Neural crest cell (in vitro differentiated cells): ENCODE measurements around the gene IL17RA. TPM values are rescaled to one million over a fixed set of nuclear protein-coding genes. Genes with fewer than 3 reads are reported as not detected.
A peak's percentile ranks its signal among the peaks of the same experiment; 100 is the strongest.

Source experiments
- DNase-seq: peaks from one replicate; pipeline ENCODE4 v3.0.0; 2021; ENCODE audit warnings: low read depth, mixed read lengths, low spot score
- H3K27ac Mint-ChIP-seq: one replicate; pipeline ENCODE4 v1.8.0; 2021; ENCODE audit warnings: mild to moderate bottlenecking, mixed read lengths; ENCODE audit not compliant: unreplicated experiment
- H3K27me3 Mint-ChIP-seq: 2 replicates; pipeline ENCODE4 v1.8.0; 2021; ENCODE audit warnings: low read depth, mild to moderate bottlenecking, mixed read lengths
- H3K36me3 Mint-ChIP-seq: 2 replicates; pipeline ENCODE4 v1.8.0; 2021; ENCODE audit warnings: low read depth, mild to moderate bottlenecking, mixed read lengths
- H3K4me1 Mint-ChIP-seq: 2 replicates; pipeline ENCODE4 v1.8.0; 2021; ENCODE audit warnings: mixed read lengths
- H3K4me3 Mint-ChIP-seq: one replicate; pipeline ENCODE4 v1.8.0; 2021; ENCODE audit warnings: mild to moderate bottlenecking, mixed read lengths
- H3K9me3 Mint-ChIP-seq: 2 replicates; pipeline ENCODE4 v1.8.0; 2021; ENCODE audit warnings: mixed read lengths
- CTCF ChIP-seq: fragments of 200-600 bp; sonication (generic); conservative IDR thresholded peaks from 2 replicates; pipeline ENCODE4 v1.5.0; 2021; ENCODE audit warnings: antibody characterized with exemption, mild to moderate bottlenecking
- total RNA-seq: library from RNA; stranded (reverse); gene quantifications from 2 replicates; pipeline ENCODE4 v1.2.1, GENCODE V29; 2021

The IL17RA gene
- total RNA-seq, 1 donor from 2014 or later, result 7.1 TPM

- Mint-ChIP-seq H3K4me3 (no peak overlapping the region), H3K9me3 (no peaks in the 10 kb centered on the region), H3K27me3 (peaks cover 46% of the 10 kb centered on the region), H3K4me1 (no peaks in the 10 kb centered on the region), H3K36me3 (no peaks in the 10 kb centered on the region), H3K27ac (no peak overlapping the region)
- TF ChIP-seq CTCF, result no peak
- DNase-seq, result no peak
Observed at GRCh38 chr22:17046566-17047348, 38.0 kb upstream of the IL17RA start.

- H3K4me1 Mint-ChIP-seq, result no peaks in the 10 kb centered on the region
- H3K4me3 Mint-ChIP-seq, result no peak overlapping the region
- no peak overlapping the region for H3K27ac Mint-ChIP-seq
- H3K27me3 Mint-ChIP-seq, result peaks cover 47% of the 10 kb centered on the region
- no peaks in the 10 kb centered on the region for H3K9me3 Mint-ChIP-seq
- DNase-seq, result no peak
- no peaks in the 10 kb centered on the region for H3K36me3 Mint-ChIP-seq
- TF ChIP-seq CTCF, result no peak
Observed at GRCh38 chr22:17047656-17048055, 37.1 kb upstream of the IL17RA start.

- Mint-ChIP-seq H3K4me1 (peaks cover 3% of the 10 kb centered on the region), H3K27ac (no peak overlapping the region), H3K27me3 (peaks cover 26% of the 10 kb centered on the region), H3K4me3 (no peak overlapping the region), H3K36me3 (no peaks in the 10 kb centered on the region), H3K9me3 (no peaks in the 10 kb centered on the region)
- no peak for DNase-seq
- TF ChIP-seq CTCF, result no peak
Observed at GRCh38 chr22:17056058-17056457, 28.7 kb upstream of the IL17RA start.

GRCh38 chr22:17056807-17057206 is 28.0 kb upstream of the IL17RA start:
- no peaks in the 10 kb centered on the region for H3K36me3 Mint-ChIP-seq
- H3K4me3 Mint-ChIP-seq, result no peak overlapping the region

GRCh38 chr22:17057959-17058814 is 26.6 kb upstream of the IL17RA start:
- no peak overlapping the region for H3K27ac Mint-ChIP-seq
- no peak overlapping the region for H3K4me3 Mint-ChIP-seq
- peaks cover 29% of the 10 kb centered on the region for H3K27me3 Mint-ChIP-seq
- peak; percentile 88 for TF ChIP-seq CTCF
- peak; percentile 73 for DNase-seq
- H3K9me3 Mint-ChIP-seq, result no peaks in the 10 kb centered on the region
- no peaks in the 10 kb centered on the region for H3K36me3 Mint-ChIP-seq
- peaks cover 3% of the 10 kb centered on the region for H3K4me1 Mint-ChIP-seq

More at GRCh38 chr22:17056807-17057206, 28.0 kb upstream of the IL17RA start:
- Mint-ChIP-seq H3K27ac (no peak overlapping the region), H3K9me3 (no peaks in the 10 kb centered on the region), H3K27me3 (peaks cover 28% of the 10 kb centered on the region), H3K4me1 (peaks cover 3% of the 10 kb centered on the region)
- DNase-seq, result no peak
- no peak for TF ChIP-seq CTCF
